ENCODE results near the gene VMO1.

The VMO1 gene

GRCh38 chr17:4735876-4736651 lies 50.1 kb downstream of the VMO1 start:
- Histone ChIP-seq H3K4me3 (ENCODE audit: low read length) (no peak overlapping the region), H3K27me3 (replicated peaks; ENCODE audit: insufficient read depth, low read length) (peaks cover 15% of the 10 kb centered on the region; the same call in 1 of the 2 replicates)
- no peak for DNase-seq

More at GRCh38 chr17:4735876-4736651, 50.1 kb downstream of the VMO1 start:
- H3K9ac ChIP-seq (ENCODE audit: low read length) = no peak overlapping the region
- peaks cover 10% of the 10 kb centered on the region for H3F3A ChIP-seq (ENCODE audit: insufficient read depth, low read length)
- H3K9me3 ChIP-seq (replicated peaks; ENCODE audit: insufficient read depth, low read length) = no peaks in the 10 kb centered on the region
- H3K27ac ChIP-seq (ENCODE audit: low read length) = no peak overlapping the region
- H4K20me1 ChIP-seq (ENCODE audit: insufficient read depth, low read length) = no peaks in the 10 kb centered on the region
- no peaks in the 10 kb centered on the region for H3K9me2 ChIP-seq (replicated peaks; ENCODE audit: insufficient read depth, low read length)
- TF ChIP-seq EZH2phosphoT487 (IDR thresholded peaks at IDR 0.05; ENCODE audit: low read length) (no peak), CTCF (IDR thresholded peaks at IDR 0.05; ENCODE audit: low read length) (no peak), EZH2 (optimal IDR thresholded peaks at IDR 0.05; ENCODE audit: low read depth, low read length) (no peak)
- H3K36me3 ChIP-seq (replicated peaks; ENCODE audit: insufficient read depth, low read length) = no peaks in the 10 kb centered on the region
- H2AFZ ChIP-seq (ENCODE audit: low read length) = no peak overlapping the region
- H3K4me1 ChIP-seq (ENCODE audit: low read length) = peaks cover 19% of the 10 kb centered on the region
- no peak overlapping the region for H3K4me2 ChIP-seq (ENCODE audit: low read depth, low read length)
- no peaks in the 10 kb centered on the region for H3K79me2 ChIP-seq (ENCODE audit: low read length)

Data from MM.1S (cell line).